Measurements from ENCODE around the gene GH1. TPM values are rescaled to one million over a fixed set of nuclear protein-coding genes. Genes with fewer than 3 reads are reported as not detected.

Gene GH1
- total RNA-seq, 2 donors from 2014 or later: not detected

- no peaks in the 10 kb centered on the region for H3K9me3 Mint-ChIP-seq
- ATAC-seq: no peak
- H3K36me3 Mint-ChIP-seq: no peaks in the 10 kb centered on the region
- DNase-seq (ENCODE audit: low spot score): no peak
- peaks cover 11 to 18% of the 10 kb centered on the region in 2 donors for H3K4me1 Mint-ChIP-seq (ENCODE audit: low read depth in 2 of 2)
- H3K4me3 Mint-ChIP-seq: no peak overlapping the region
- H3K27me3 Mint-ChIP-seq: no peaks in the 10 kb centered on the region
- no peak overlapping the region for H3K27ac Mint-ChIP-seq
These were observed 32.6 kb upstream of the GH1 start for GRCh38 chr17:63950940-63951907.

DNA sequence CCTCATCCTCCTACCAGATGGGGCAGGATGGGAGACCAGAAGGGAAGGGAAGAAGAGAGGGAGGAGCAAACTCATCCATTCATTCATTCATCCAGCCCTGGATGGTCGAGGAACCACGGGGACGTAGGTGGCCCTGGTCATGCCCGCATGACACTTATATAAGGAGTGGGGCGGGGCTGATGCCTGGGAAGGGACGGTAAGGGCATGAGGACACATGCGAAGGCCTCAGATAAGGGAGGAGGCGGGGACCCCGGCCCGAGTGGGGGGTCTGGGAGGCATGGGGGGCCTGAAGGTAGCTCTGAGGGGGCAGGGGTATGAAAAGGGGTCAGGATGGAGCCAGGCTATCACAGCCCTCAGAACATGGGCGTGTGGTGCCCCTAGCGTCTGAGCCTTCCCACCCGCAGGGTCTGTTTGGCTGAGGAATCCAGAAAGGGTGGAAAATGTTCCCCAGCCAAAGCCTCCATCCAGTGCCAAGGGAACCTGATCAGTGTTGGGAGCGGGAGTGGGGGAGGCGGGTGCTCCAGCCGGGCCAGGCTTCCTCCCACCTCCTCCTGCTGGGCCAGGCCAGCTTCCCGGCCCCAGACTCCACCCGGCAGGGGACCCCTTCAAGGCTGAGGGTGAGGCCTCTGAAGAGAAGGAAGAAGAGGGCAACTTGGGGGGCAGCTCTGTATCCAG lies 31.1 kb upstream of the GH1 start:
- H3K9me3 Mint-ChIP-seq: no peaks in the 10 kb centered on the region
- H3K4me3 Mint-ChIP-seq: no peak overlapping the region
- no peak overlapping the region for H3K27ac Mint-ChIP-seq
- no peaks in the 10 kb centered on the region for H3K27me3 Mint-ChIP-seq
- no peaks in the 10 kb centered on the region for H3K36me3 Mint-ChIP-seq
- H3K4me1 Mint-ChIP-seq (ENCODE audit: low read depth in 2 of 2): peaks cover 8 to 18% of the 10 kb centered on the region in 2 donors
- DNase-seq (ENCODE audit: low spot score) (no peak), ATAC-seq (no peak)

- H3K27me3 Mint-ChIP-seq: no peaks in the 10 kb centered on the region
- H3K4me3 Mint-ChIP-seq: no peak overlapping the region
- H3K4me1 Mint-ChIP-seq (ENCODE audit: low read depth in 2 of 2): peaks cover 0 to 11% of the 10 kb centered on the region in 2 donors
- H3K9me3 Mint-ChIP-seq: no peaks in the 10 kb centered on the region
- no peak overlapping the region for H3K27ac Mint-ChIP-seq
- no peak for DNase-seq (ENCODE audit: low spot score)
- no peaks in the 10 kb centered on the region for H3K36me3 Mint-ChIP-seq
- ATAC-seq: no peak
These were observed 29.9 kb upstream of the GH1 start for GRCh38 chr17:63948521-63948920.

DNA sequence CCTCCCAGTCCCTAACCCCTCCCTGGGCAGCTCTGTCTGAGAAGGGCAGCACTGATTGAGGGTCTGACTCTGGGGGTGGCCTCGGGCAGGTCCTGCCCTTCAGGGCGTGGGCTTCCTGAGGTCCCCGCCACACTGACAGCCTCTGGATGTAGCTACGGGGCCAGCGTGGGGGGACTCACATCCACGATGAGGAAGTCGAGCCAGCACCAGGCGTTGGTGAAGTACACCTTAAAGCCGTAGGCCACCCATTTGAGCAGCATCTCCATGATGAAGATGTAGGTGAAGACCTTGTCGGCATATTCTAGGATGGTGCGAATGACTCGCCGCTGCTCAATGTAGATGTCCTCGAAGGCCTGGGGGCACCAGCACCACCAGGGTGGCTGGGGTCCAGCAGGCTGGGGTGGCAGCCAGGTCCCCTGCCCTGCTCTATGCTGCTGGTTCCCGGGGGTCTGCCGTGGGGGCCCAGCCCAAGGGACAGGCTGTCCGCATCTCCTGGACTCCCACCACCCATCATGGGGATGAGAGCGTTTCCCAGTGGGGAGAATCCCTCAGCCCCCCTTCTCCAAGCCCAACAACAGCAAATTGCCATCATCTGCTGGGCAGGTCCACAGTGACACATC lies 29.2 kb upstream of the GH1 start:
- H3K4me1 Mint-ChIP-seq (ENCODE audit: low read depth in 2 of 2): peaks cover 0 to 13% of the 10 kb centered on the region in 2 donors
- DNase-seq (ENCODE audit: low spot score): no peak
- no peak overlapping the region for H3K4me3 Mint-ChIP-seq
- H3K9me3 Mint-ChIP-seq: no peaks in the 10 kb centered on the region
- no peak for ATAC-seq
- H3K36me3 Mint-ChIP-seq: no peaks in the 10 kb centered on the region
- H3K27me3 Mint-ChIP-seq: peaks cover 0 to 2% of the 10 kb centered on the region in 2 donors
- H3K27ac Mint-ChIP-seq: no peak overlapping the region

GRCh38 chr17:63946440-63947363 lies 28.1 kb upstream of the GH1 start:
- Mint-ChIP-seq H3K4me1 (ENCODE audit: low read depth in 2 of 2) (peaks cover 0 to 17% of the 10 kb centered on the region in 2 donors), H3K36me3 (no peaks in the 10 kb centered on the region), H3K27ac (peak overlapping the region in 1 of 2 donors; percentile 69), H3K27me3 (peaks cover 0 to 6% of the 10 kb centered on the region in 2 donors), H3K4me3 (peak overlapping the region; percentile 17), H3K9me3 (no peaks in the 10 kb centered on the region)
- DNase-seq (ENCODE audit: low spot score): peak; percentile 74
- ATAC-seq: peak; percentile 72 to 90

- no peak overlapping the region for H3K4me3 Mint-ChIP-seq
- no peak overlapping the region for H3K27ac Mint-ChIP-seq
- H3K36me3 Mint-ChIP-seq: no peaks in the 10 kb centered on the region
- ATAC-seq: no peak
- DNase-seq (ENCODE audit: low spot score): no peak
- peaks cover 0 to 6% of the 10 kb centered on the region in 2 donors for H3K27me3 Mint-ChIP-seq
- peaks cover 0 to 17% of the 10 kb centered on the region in 2 donors for H3K4me1 Mint-ChIP-seq (ENCODE audit: low read depth in 2 of 2)
- no peaks in the 10 kb centered on the region for H3K9me3 Mint-ChIP-seq
These were observed 27.3 kb upstream of the GH1 start for GRCh38 chr17:63945784-63946439.

- peaks cover 0 to 17% of the 10 kb centered on the region in 2 donors for H3K4me1 Mint-ChIP-seq (ENCODE audit: low read depth in 2 of 2)
These were observed 26.3 kb upstream of the GH1 start for GRCh38 chr17:63944736-63945499.

DNA sequence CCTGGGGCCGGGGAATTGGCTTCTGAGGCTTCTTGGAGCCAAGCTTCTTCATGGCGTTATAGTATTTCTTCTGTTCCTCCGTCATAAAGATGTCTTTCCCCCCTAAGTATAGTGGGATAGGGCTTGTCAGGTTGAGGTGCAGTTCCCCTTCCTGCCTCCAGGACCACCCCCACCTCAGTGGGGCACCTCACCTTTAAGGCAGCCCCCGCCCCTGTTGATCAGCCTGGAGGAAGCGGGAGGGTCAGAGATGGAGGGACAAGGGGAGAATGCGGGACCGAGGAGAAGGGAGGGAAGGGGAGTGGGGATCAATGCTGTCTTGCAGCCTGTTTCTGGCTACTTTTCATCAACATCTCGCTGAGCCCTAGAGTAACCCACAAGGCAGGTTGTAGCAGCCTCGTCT lies 25.1 kb upstream of the GH1 start:
- DNase-seq (ENCODE audit: low spot score): no peak
- H3K27ac Mint-ChIP-seq: no peak overlapping the region
- peaks cover 0 to 21% of the 10 kb centered on the region in 2 donors for H3K4me1 Mint-ChIP-seq (ENCODE audit: low read depth in 2 of 2)
- H3K27me3 Mint-ChIP-seq: peaks cover 0 to 6% of the 10 kb centered on the region in 2 donors
- no peak overlapping the region for H3K4me3 Mint-ChIP-seq
- no peaks in the 10 kb centered on the region for H3K36me3 Mint-ChIP-seq
- no peaks in the 10 kb centered on the region for H3K9me3 Mint-ChIP-seq
- ATAC-seq: no peak

More at GRCh38 chr17:63944736-63945499, 26.3 kb upstream of the GH1 start:
- Mint-ChIP-seq H3K36me3 (no peaks in the 10 kb centered on the region), H3K9me3 (no peaks in the 10 kb centered on the region), H3K27me3 (peaks cover 0 to 6% of the 10 kb centered on the region in 2 donors), H3K27ac (no peak overlapping the region), H3K4me3 (peak overlapping the region; percentile 15)
- ATAC-seq (no peak), DNase-seq (ENCODE audit: low spot score) (no peak)

GRCh38 chr17:63942309-63942985 lies 23.8 kb upstream of the GH1 start:
- Mint-ChIP-seq H3K9me3 (no peaks in the 10 kb centered on the region), H3K27me3 (peaks cover 0 to 6% of the 10 kb centered on the region in 2 donors), H3K4me1 (ENCODE audit: low read depth in 2 of 2) (peaks cover 0 to 21% of the 10 kb centered on the region in 2 donors), H3K36me3 (no peaks in the 10 kb centered on the region), H3K27ac (no peak overlapping the region), H3K4me3 (no peak overlapping the region)
- DNase-seq (ENCODE audit: low spot score) (no peak), ATAC-seq (no peak)

DNA sequence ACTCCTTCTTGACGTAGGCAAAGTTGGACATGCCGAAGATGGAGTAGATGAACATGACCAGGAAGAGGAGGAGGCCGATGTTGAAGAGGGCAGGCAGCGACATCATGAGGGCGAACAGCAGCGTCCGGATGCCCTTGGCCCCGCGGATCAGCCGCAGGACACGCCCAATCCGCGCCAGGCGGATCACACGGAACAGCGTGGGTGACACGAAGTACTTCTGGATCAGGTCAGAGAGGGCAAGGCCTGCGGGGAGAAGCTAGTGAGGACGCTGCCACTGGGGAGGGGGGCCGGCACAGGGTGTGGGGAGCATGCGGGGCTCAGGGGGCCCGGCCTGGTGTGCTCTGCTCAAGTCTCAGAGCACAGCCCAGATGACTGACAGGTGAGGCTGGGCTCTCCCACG lies 23.1 kb upstream of the GH1 start:
- H3K27me3 Mint-ChIP-seq: peaks cover 0 to 6% of the 10 kb centered on the region in 2 donors
- DNase-seq (ENCODE audit: low spot score): no peak
- H3K4me1 Mint-ChIP-seq (ENCODE audit: low read depth in 2 of 2): peaks cover 0 to 20% of the 10 kb centered on the region in 2 donors
- H3K9me3 Mint-ChIP-seq: no peaks in the 10 kb centered on the region
- ATAC-seq: no peak
- H3K27ac Mint-ChIP-seq: peak overlapping the region in 1 of 2 donors; percentile 50
- H3K36me3 Mint-ChIP-seq: no peaks in the 10 kb centered on the region
- H3K4me3 Mint-ChIP-seq: no peak overlapping the region

- DNase-seq (ENCODE audit: low spot score) (no peak), ATAC-seq (no peak)
- no peaks in the 10 kb centered on the region for H3K36me3 Mint-ChIP-seq
- H3K9me3 Mint-ChIP-seq: no peaks in the 10 kb centered on the region
- no peak overlapping the region for H3K4me3 Mint-ChIP-seq
- H3K27ac Mint-ChIP-seq: peak overlapping the region in 1 of 2 donors; percentile 50
- H3K4me1 Mint-ChIP-seq (ENCODE audit: low read depth in 2 of 2): peaks cover 0 to 15% of the 10 kb centered on the region in 2 donors
- H3K27me3 Mint-ChIP-seq: peaks cover 0 to 7% of the 10 kb centered on the region in 2 donors
These were observed 22.5 kb upstream of the GH1 start for GRCh38 chr17:63941162-63941561.

Measured in natural killer cell treated with Interleukin-12 subunit alpha and Interleukin-12 subunit beta and Interleukin-15 and Interleukin-18, amount 100 ng/mL, for 72 hours (primary cell).